NCI-H1930 (cell line): Measurements from ENCODE around the gene SMIM22.
"Not testable (repeated sequence)": the region's sequence is repeated elsewhere in the genome, so short reads cannot be mapped to it uniquely, and the experiment has no call there.

Experiments
- DNase-seq, 2 experiments: peaks; one replicate each; lab custom pipeline; 2025; lab: John Stamatoyannopoulos, UW

The SMIM22 gene

DNA sequence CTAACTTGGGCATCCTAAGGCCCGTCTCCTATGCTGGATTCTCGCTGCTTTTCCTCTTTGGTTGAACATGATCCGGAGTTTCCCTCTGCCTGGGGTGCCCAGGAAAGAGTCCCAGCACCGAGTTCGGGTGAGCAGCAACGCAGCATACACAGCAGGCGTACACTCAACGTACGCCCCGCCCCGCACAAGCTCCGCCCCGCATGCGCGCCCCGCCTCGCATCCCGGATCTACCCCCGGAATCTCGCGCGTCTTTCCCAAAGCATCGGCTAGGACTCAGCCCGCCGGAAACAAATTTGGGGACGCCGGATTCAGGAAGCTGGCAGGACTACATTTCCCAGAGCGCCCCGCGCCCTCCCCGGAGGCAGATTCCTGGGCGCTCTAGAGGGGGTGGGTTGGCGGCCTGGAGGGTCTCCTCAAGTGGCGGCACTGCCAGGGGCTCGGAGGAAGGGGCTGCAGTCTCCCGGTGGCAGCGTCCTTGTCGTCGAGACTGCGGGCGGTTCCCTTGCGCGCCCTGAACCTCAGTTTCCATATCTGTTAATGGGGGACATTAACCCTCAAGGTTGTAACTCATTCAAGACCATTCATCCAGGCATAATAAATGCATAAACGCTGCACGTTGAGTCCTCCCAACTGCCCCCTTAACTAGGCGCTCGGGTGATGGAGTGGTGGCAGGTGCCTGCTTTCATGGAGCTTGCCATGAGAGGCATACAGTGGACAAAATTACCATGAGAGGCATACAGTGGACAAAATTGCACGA lies 26.4 kb upstream of the SMIM22 start:
- DNase-seq: peak; percentile 96 to 98

DNA sequence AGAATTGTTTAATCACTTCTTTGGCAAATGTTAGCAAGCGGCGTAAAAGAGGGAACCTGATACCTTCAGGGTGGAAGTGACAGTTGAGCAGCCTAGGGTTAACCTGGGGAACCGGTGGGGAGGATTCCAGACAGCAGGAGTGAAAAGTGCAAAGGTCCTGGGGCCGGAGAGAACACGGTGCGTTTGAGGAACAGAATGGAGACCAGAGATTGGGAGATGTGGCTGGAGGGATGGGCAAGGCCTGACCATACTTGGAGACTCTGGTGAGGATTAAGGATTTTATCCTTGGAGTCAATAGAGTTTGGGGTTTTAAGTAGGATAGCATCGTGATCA lies 25.9 kb upstream of the SMIM22 start:
- DNase-seq: no peak

DNA sequence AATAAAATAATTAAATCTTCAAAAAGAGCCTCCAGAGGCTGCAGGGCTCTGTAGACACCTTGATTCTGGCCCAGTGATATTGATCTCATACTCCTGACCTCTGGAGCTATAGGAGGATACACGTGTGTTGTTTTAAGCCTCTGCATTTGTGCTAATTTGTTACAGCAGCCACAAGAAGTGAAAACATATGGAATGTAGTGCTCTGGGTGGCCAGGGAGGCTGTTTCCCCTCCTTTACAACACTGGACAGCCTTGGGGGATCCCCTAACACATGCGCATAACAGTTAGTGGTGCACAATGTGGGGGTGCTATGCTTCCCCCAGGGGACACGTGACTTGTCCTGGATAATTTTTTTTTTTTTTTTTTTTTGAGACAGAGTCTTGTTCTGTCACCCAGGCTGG lies 23.5 kb upstream of the SMIM22 start:
- DNase-seq: no peak

DNA sequence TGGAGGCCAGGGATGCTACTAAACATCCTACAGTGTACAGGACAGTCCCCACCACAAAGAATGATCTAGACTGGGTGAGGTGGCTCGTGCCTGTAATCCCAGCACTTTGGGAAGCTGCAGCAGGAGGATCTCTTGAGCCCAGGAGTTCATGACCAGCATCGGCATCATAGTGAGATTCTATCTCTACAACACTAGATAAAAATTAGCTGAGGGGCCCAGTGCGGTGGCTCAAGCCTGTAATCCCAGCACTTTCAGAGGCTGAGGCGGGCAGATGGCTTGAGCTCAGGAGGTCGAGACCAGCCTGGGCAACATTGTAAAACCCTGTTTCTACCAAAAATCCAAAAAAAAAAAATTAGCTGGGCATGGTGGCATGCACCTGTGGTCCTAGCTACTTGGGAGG lies 22.8 kb upstream of the SMIM22 start:
- no peak for DNase-seq

DNA sequence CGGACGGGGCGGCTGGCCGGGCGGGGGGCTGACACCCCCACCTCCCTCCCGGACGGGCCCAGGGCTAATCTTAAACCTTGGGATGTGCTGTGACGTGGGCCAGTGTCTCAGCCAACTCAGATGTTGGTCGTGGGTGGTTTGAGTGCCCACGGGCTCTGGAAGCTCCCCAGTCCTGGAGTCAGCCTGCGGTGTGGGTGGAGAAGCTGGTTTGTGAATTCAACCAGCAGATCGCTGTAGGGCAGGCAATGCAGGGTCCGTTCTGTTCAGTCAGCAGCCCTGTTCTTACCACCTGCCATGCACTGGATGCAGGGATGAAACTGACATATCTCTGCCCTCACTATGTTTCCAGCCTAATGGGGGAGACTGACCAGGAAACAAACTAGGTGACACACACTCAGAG lies 20.2 kb upstream of the SMIM22 start:
- DNase-seq: no peak

DNA sequence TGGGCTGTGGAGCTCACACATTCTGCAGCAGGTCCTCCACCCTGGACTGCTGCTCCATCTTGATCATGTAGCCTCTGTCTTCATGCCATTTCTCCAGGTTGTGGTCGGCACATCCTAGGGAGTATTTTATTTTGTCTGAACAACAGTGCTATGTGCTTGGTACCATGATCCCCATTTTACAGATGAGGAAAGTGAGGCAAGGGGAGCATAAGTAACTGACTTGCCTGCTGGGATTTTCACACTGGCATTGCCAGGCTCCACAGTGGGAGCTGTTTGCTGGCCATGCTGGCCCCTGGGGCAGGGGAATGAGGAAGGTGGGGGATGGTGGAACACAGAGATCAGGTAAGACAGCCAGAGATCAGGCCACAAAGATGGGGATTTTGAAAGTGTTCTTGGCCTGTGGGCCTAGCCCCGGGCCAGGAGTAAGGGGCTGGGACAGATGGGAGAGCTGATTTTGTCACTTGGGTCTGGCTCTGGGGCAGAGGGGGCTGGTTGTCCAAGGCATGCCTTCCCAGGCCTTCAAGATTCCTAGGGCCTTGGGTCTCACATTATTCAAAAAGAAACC lies 18.9 kb upstream of the SMIM22 start:
- DNase-seq: no peak

DNA sequence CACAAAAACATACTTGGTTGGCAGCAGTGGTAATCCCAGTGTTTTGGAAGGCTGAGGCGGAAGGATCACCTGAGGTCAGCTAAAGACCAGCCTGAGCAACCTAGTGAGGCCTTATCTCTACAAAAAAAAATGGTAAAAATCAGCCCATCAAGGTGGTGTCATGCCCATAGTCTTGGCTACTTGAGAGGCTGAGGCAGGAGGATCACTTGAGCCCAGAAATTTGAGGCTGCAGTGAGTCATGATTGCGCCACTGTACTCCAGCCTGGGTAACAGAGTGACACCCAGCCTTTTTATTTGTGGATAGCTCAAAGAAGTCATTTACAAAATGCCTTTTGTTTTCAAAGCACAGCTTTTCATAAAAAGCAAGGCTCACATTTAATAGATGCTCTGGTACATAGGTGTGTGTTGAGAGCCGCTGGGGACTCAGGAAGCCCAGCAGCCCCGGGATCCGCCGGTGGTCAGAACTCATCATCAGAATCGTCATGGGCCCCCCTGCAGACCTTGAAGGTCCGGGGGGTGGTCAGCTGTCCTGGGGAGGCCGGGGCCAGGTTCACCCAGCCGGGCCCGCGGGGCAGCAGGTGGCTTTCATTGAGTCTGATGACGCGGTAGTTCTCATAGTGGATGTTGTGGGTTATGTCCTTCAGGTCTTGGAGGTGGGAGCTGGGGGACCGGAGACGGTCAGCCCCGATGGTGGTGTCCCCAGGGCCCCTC lies 17.7 kb upstream of the SMIM22 start:
- DNase-seq: no peak

DNA sequence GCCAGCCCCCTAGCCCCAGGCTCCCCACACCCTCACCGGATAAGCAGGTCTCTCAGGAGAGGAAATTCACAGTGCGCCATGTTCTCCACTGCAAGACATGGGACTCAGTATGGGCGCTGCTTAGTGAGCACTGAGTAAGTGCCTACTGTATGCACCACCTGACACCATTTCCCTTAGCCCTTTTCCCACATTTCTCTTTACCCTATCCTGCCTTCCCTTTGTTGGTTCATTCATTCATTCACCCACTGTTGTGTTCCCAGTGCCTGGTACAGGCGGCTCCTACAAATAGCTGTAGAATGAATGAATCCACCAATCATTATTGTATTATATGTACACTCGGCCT lies 17.1 kb upstream of the SMIM22 start:
- no peak for DNase-seq

DNA sequence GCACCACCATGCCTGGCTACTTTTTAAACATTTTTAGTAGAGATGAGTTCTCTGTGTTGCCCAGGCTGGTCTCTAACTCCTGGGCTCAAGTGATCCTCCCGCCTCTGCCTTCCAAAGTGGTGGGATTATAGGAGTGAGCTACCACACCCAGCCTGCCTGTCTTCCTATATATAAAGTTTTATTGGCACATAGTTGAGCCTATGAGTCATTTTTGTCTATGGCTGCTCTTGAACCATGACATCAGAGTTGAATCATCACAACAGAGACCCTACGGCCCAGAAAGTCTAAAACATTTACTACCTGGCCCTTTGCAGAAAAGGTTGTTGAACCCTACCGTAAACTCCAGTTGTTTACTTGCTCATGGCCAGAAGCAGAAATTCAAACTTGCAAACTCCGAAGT lies 14.9 kb upstream of the SMIM22 start:
- no peak for DNase-seq

DNA sequence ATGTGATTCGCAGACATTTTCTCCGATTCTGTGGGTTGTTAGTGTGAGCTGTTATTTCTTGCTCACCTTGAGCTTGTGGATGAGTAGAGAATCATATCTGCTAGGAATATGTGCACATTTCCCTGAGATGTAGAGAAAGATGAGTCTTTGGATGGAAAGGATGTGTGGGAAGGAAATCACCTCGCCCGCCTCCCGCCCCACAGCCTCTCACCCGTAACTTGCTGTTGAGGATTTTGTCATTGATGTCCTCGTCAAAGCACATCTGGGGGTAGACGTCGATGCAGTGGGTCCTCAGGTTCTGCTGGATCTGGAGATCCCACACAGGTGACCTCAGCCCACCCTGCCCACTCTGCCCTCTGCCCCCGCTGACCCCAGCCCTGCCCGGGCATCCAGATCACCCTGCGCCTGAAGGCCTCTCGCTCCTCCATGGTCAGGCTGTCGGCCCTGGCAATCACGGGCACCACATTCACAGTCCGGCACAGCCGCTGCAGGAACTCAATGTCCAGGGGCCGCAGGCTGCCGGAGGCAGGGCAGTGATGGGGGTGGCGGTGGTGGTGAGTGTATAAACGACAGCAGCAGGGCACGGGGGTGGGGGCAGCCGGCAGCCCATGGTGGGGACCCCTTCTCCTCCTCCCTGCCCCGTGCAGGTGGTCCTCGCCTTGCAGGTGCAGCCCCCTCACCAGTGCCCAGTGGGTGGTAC lies 11.8 kb upstream of the SMIM22 start:
- no peak for DNase-seq

DNA sequence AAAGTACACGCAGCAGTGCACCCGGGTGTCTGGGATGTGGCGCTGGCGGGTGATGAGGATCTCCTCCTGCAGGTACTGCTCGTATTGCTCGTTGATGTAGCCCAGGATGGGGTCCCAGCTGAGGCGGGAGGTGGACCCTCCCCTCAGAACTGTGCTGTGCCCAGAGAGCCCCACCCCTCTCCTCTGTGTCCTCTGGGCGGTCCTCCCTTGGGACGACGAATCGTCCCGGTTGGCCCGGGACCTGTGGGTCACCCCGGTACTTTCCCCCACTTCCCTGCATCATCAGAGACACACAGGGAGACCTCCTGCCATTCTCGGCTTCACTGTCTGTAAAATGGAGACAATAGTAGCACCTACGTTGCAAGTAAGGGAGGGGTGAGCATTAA lies 11.2 kb upstream of the SMIM22 start:
- DNase-seq: no peak

DNA sequence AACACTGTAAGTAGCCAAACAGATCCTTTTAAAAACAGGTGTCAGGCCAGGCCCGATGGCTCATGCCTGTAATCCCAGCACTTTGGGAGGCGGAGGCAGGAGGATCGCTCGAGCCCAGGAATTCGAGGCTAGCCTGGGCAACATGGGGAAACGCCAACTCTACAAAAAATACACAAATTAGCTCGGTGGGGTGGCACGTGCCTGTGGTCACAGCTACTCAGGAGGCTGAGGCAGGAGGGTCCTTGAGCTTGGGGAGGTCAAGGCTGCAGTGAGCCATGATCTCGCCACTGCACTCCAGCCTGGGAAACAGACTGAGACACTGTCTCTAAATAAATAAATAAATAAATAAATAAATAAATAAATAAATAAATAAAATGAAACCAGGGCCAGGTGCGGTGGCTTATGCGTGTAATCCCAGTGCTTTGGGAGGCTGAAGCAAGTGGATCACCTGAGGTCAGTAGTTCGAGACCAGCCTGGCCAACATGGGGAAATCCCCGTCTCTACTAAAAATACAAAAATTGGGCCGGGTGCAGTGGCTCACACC lies 10.7 kb upstream of the SMIM22 start:
- not testable (repeated sequence) for DNase-seq

DNA sequence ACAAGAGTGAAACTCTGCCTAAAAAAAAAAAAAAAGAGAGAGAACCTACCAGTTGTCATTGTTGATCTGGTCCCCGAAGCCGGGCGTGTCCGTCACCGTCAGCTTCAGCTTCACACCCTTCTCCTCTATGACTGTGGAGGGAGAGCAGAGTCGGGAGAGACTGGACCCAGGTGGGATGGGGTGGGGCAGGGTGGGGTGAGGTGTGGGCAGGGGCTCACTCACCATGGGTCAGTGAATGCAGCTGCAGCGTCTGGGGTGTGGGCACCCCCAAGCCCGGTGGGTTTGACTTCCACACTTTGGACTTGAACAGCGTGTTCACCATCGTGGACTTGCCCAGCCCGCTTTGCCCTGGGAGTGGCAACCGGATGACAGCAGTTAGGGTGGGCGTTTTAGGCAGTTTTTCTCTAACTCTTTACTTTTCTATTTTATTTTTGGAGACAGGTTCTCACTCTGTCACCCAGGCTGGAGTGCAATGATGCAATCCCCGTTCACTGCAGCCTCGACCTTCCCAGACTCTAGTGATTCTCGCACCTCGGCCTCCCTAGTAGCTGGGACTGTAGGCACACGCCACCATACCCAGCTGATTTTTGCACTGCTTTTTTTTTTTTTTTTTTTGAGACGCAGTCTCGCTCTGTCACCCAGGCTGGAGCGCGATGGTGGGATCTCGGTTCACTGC lies 9.3 kb upstream of the SMIM22 start:
- DNase-seq: no peak

DNA sequence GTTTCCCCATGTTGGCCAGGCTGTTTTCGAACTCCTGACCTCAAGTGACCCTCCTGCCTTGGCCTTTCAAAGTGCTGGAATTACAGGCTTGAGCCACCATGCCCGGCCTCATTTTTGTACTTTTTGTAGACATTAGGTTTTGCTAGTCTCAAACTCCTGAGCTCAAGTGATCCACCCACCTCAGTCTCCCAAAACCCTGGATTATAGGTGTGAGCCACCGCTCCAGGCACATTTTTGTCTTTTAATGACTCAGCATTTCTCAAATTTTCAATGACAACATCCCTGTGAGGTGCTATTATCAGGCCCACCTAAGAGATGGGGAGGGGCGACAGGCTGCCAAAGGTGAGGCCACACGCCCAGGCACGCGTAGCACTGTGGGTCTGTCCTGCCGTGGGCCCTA lies 8.1 kb upstream of the SMIM22 start:
- DNase-seq: no peak

DNA sequence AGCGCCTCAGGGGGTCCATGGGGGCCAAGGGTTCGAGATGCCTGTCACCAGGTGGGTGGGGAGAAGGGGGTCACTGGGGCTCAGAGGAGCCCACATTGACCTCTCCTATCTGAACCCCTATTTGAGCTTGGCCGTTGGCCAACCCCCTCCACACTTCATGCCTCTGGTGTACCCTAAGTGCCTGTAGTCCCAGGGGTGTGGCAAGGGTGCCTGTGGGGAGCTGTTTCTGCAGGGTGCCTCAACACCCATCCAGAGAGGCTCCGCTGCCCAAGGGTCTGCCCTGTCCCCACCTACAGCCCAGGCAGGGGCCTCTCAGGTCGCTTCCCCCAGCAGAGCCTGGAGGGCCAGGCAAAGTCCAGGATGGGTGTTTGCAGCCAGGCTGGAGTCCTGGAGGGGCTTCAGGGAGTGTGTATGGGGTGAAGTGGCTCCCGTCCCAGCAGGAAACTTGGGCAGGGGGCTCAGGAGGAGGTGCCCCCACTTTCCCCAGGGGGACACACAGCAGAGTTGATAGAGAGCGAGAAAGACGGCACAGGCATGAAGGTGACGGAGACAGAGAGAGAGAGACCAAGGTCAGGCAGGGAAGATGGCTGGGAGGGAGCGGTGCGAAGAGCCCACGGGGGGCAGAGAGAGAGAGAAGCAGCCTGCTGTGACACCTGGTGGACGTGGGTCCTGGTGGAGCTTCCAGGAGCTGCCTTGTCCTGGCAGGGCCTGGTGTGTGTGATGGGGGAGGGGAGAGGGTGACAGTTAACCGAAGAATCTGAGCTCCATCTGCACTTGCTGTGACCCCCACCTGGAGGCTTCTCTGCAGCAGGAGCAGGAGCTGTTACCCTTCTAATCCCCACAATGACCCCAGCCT lies 7.3 kb upstream of the SMIM22 start, which contains the start of gene SEPTIN12:
Gene SEPTIN12 (minus strand): TSS at position 719 of the 856 bp plus-strand sequence. CDS start 700 bp downstream, at position 19.
- no peak for DNase-seq

DNA sequence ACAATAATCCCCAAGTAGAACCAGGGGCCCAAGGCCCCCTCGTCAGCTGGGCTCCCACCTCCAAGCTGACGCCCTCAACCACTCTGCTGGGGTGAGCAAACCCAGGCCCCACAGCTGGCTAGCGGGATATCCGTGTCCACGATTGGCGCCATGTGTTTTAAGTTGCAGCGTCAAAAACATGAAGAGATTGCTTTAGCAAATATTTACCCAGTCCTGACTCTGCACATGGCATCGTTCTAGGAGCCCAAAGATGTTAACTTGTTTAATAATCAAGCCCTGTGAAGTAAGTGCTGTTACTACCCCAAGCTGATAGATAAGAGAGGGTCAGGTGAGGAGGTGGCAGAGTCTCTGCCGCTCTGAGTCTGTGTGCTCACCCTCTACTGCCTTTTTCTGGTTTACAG lies 6.7 kb upstream of the SMIM22 start:
- DNase-seq: no peak

DNA sequence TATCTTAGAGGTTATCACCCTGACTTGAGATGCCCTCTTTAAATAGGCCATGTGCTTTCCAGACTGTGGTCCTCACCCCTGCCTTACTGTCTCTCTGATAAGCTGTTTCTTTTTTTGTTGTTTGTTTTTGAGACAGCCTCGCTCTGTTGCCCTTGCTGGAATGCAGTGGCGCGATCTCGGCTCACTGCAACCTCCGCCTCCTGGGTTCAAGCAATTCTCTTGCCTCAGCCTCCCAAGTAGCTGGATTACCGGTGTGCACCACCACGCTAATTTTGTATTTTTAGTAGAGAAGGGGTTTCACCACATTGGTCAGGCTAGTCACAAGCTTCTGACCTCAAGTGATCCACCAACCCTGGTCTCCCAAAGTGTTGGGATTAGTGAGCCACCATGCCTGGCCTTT lies 6.3 kb upstream of the SMIM22 start:
- no peak for DNase-seq

DNA sequence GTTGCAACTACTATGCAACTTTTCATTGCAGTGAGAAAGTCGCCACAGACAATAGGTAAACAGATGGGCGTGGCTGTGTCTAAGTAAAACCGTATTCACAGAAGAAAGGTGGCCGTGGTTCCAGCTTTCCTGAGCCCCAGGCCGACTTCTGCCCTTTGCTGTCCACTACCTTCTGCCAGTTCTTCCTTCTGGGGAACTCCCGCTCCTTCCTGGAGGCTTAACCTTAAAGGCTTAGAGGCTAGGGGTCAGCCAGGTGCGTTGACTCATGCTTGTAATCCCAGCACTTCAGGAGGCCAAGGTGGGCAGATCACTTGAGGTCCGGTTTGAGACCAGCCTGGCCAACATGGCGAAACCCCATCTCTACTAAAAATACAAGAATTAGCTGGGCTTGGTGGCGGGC lies 4.9 kb upstream of the SMIM22 start:
- DNase-seq: no peak

DNA sequence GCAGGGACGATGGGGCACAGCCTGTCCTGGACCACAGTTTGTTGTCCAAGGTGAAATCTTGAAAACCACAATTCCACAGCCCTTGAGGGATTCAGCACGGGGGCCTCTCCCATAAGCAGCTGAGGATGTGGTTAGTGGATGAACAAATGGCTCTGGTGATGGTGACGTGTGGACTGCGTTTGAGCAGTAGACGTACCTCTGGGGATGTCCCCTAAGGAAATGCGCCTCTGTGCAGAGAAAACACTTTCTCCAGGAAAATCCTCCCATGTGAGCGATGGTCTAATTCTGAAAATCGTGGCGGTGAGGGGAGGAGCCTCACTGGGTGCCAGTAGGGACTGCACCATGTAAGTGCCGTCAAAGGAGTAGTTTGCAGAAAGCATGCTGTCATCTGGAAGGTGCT lies 4.3 kb upstream of the SMIM22 start:
- DNase-seq: no peak

DNA sequence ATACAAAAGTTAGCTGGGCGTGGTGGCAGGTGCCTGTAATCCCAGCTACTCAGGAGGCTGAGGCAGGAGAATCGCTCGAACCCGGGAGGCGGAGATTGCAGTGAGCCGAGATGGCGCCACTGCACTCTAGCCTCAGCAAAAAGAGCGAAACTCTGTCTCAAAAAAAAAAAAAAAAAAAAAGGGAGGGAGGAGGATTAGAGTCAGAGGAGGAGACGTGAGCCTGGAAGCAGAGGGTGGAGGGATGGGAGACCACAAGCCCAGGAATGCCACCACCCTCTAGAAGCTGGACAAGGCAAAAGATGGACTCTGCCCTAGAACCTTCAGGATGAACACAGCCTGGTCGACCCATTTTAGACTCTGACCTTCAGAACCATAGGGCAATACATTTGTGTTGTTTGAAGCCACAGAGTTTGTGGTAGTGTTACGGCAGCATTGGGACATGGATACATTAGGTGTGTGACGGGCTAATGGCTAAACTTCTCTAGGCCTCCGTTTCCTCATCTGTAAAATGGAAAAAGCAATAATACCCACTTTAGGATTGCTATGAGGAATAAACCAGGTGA lies 2.1 kb upstream of the SMIM22 start:
- no peak for DNase-seq
